ENCODE data around the gene OR2AE1. TPM values are rescaled to one million over a fixed set of nuclear protein-coding genes. Genes with fewer than 3 reads are reported as not detected.

The OR2AE1 gene
- total and polyA plus RNA-seq, 2 of the 13 experiments (the other 11 are each of a cell fraction or from before 2014, with no cell fraction given) = not detected

DNA sequence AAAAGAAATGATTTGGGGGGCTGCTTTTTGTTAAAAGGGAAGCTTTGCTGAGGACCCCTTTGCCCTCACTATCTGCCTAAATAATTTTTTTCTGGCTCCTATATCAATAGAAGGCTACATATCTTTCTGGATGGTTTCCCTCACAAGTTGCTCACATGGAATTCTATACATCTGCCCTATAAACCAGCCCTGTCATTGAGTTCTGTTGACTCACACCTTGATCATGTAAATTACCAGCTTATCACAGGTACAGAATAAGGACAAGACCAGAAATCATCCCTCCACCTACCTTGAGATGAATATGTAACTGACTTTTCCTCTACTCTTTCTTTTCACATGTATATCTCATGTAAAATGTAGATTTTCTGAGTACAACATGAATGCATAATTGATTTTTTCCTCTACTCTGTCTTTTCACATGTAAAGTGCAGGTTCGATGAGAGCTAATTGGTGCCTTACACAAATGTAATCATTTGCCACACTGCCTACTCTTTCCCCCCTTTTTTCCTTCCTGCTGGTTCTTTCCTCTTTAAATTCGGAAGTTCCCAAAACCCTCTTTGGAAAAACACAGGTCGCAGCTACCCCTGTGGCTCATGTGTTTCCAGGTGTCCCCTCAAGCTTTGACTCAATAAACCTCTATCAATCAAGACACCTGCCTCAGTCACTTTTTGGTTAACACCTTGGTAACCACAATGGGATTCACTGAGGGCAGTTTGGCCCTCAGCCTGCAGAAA, 36.5 kb downstream of the OR2AE1 start:
- no peak overlapping the region for H3K4me3 ChIP-seq (replicated peaks in 1 of 3; ENCODE audit: insufficient read depth in 1 of 3, low read depth in 2 of 3, low read length in 3 of 3)
- FAIRE-seq (no peak), ATAC-seq (no peak), DNase-seq (ENCODE audit: low spot score) (no peak)
- H4K20me1 ChIP-seq (ENCODE audit: insufficient read depth, low read length) = no peaks in the 10 kb centered on the region
- POLR2A ChIA-PET = interaction anchor here (1.2 kb wide), 2 partner anchors 20 to 146 kb away, joined by 3 to 5 read pairs; no protein-coding TSS in a partner anchor
- no peaks in the 10 kb centered on the region for H3K9me3 ChIP-seq (ENCODE audit: low read length)
- BruUV-seq (replicated peaks) = no TSS peak
- no peak for TF ChIP-seq HNRNPK (IDR thresholded peaks at IDR 0.05; ENCODE audit: low read depth, low read length, poor library complexity, severe bottlenecking)
- no peak for TF ChIP-seq FOXJ3 (CRISPR knock-in tag; IDR thresholded peaks at IDR 0.05; ENCODE audit: borderline replicate concordance)
- TF ChIP-seq, protein P1, sequence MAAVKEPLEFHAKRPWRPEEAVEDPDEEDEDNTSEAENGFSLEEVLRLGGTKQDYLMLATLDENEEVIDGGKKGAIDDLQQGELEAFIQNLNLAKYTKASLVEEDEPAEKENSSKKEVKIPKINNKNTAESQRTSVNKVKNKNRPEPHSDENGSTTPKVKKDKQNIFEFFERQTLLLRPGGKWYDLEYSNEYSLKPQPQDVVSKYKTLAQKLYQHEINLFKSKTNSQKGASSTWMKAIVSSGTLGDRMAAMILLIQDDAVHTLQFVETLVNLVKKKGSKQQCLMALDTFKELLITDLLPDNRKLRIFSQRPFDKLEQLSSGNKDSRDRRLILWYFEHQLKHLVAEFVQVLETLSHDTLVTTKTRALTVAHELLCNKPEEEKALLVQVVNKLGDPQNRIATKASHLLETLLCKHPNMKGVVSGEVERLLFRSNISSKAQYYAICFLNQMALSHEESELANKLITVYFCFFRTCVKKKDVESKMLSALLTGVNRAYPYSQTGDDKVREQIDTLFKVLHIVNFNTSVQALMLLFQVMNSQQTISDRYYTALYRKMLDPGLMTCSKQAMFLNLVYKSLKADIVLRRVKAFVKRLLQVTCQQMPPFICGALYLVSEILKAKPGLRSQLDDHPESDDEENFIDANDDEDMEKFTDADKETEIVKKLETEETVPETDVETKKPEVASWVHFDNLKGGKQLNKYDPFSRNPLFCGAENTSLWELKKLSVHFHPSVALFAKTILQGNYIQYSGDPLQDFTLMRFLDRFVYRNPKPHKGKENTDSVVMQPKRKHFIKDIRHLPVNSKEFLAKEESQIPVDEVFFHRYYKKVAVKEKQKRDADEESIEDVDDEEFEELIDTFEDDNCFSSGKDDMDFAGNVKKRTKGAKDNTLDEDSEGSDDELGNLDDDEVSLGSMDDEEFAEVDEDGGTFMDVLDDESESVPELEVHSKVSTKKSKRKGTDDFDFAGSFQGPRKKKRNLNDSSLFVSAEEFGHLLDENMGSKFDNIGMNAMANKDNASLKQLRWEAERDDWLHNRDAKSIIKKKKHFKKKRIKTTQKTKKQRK (IDR thresholded peaks at IDR 0.05; ENCODE audit: low read length) = no peak
- TF ChIP-seq ZNF563 (CRISPR knock-in tag; IDR thresholded peaks at IDR 0.05) = no peak
- TF ChIP-seq ZNF879 (CRISPR knock-in tag; IDR thresholded peaks at IDR 0.05) = no peak
- no peak for TF ChIP-seq RXRB (CRISPR knock-in tag; IDR thresholded peaks at IDR 0.05; ENCODE audit: borderline replicate concordance)
- no peak for TF ChIP-seq TGIF2 (CRISPR knock-in tag; IDR thresholded peaks at IDR 0.05)
- TF ChIP-seq, protein P2, sequence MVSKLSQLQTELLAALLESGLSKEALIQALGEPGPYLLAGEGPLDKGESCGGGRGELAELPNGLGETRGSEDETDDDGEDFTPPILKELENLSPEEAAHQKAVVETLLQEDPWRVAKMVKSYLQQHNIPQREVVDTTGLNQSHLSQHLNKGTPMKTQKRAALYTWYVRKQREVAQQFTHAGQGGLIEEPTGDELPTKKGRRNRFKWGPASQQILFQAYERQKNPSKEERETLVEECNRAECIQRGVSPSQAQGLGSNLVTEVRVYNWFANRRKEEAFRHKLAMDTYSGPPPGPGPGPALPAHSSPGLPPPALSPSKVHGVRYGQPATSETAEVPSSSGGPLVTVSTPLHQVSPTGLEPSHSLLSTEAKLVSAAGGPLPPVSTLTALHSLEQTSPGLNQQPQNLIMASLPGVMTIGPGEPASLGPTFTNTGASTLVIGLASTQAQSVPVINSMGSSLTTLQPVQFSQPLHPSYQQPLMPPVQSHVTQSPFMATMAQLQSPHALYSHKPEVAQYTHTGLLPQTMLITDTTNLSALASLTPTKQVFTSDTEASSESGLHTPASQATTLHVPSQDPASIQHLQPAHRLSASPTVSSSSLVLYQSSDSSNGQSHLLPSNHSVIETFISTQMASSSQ (IDR thresholded peaks at IDR 0.05; ENCODE audit: low read depth) = no peak
- TF ChIP-seq, protein P2 (CRISPR knock-in tag; IDR thresholded peaks at IDR 0.05; ENCODE audit: borderline replicate concordance) = no peak
- no peak for TF ChIP-seq ARNT (IDR thresholded peaks at IDR 0.05)
- TF ChIP-seq, protein P3, sequence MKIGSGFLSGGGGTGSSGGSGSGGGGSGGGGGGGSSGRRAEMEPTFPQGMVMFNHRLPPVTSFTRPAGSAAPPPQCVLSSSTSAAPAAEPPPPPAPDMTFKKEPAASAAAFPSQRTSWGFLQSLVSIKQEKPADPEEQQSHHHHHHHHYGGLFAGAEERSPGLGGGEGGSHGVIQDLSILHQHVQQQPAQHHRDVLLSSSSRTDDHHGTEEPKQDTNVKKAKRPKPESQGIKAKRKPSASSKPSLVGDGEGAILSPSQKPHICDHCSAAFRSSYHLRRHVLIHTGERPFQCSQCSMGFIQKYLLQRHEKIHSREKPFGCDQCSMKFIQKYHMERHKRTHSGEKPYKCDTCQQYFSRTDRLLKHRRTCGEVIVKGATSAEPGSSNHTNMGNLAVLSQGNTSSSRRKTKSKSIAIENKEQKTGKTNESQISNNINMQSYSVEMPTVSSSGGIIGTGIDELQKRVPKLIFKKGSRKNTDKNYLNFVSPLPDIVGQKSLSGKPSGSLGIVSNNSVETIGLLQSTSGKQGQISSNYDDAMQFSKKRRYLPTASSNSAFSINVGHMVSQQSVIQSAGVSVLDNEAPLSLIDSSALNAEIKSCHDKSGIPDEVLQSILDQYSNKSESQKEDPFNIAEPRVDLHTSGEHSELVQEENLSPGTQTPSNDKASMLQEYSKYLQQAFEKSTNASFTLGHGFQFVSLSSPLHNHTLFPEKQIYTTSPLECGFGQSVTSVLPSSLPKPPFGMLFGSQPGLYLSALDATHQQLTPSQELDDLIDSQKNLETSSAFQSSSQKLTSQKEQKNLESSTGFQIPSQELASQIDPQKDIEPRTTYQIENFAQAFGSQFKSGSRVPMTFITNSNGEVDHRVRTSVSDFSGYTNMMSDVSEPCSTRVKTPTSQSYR (CRISPR knock-in tag; IDR thresholded peaks at IDR 0.05; ENCODE audit: borderline replicate concordance) = no peak
- H3K79me2 ChIP-seq (ENCODE audit: insufficient read depth, low read length) = no peaks in the 10 kb centered on the region
- H3K27me3 ChIP-seq (ENCODE audit: control insufficient read depth in 1 of 2, insufficient read depth in 2 of 2, low read length in 2 of 2) = no peaks in the 10 kb centered on the region
- WGBS (ENCODE audit: low lambda C conversion rate) = 95% methylated on average over 3 of the region's 3 CpGs
- CTCF ChIA-PET (ENCODE audit: low intra/inter-chr PET ratio, low total read pairs) = no interaction called here
- peaks cover 29% of the 10 kb centered on the region for H3K4me1 ChIP-seq (ENCODE audit: insufficient read depth, low read length)
- H3K9ac ChIP-seq (ENCODE audit: insufficient read depth, low read depth, low read length) = no peak overlapping the region
- intact Hi-C loops (cut with micrococcal nuclease; ENCODE audit: unreplicated experiment) = no loop called here
- no peak overlapping the region for H3K4me2 ChIP-seq (ENCODE audit: low read depth, low read length)
- no peak overlapping the region for H2AFZ ChIP-seq (ENCODE audit: low read length)
- H3K36me3 ChIP-seq (replicated peaks in 1 of 2; ENCODE audit: control insufficient read depth in 1 of 2, insufficient read depth in 2 of 2, low read length in 2 of 2) = no peaks in the 10 kb centered on the region
- in situ Hi-C loops (cut with HindIII; ENCODE audit: extremely low pct_ligation_motif_present, low pct_unique_long_range_greater_than_20kb) = no loop called here
- H3K27ac ChIP-seq (ENCODE audit: extremely low read length, insufficient read depth, low read length) = no peak overlapping the region
